AG10803 (cell line): ENCODE results near the gene GNAS.

ENCODE experiments used
- DNase-seq: peaks from one replicate; pipeline ENCODE4 v3.0.0; 2010; ENCODE audit warnings: low read depth
- H3K4me3 ChIP-seq: 2 replicates; pipeline ENCODE4 v1.5.1; 2011; ENCODE audit warnings: mild to moderate bottlenecking, low read length, control low read depth
- CTCF ChIP-seq: conservative IDR thresholded peaks from 2 replicates; pipeline ENCODE4 v1.5.1; 2011; ENCODE audit warnings: mild to moderate bottlenecking, low read length, control low read depth, inconsistent platforms

The GNAS gene

GRCh38 chr20:58838174-58838573, 14.3 kb upstream of the GNAS start:
- no peak for DNase-seq
- H3K4me3 ChIP-seq = no peak overlapping the region
- no peak for TF ChIP-seq CTCF

GRCh38 chr20:58839474-58839874, 13.0 kb upstream of the GNAS start:
- peak; percentile 23 for TF ChIP-seq CTCF
- no peak for DNase-seq
- no peak overlapping the region for H3K4me3 ChIP-seq

GRCh38 chr20:58839991-58840747, 12.3 kb upstream of the GNAS start:
- no peak overlapping the region for H3K4me3 ChIP-seq
- DNase-seq = no peak
- no peak for TF ChIP-seq CTCF

GRCh38 chr20:58840816-58841538, 11.5 kb upstream of the GNAS start:
- TF ChIP-seq CTCF = no peak
- no peak overlapping the region for H3K4me3 ChIP-seq
- DNase-seq = no peak

GRCh38 chr20:58841539-58842264, 10.8 kb upstream of the GNAS start:
- DNase-seq = no peak
- no peak overlapping the region for H3K4me3 ChIP-seq

GRCh38 chr20:58842276-58842675, 10.2 kb upstream of the GNAS start:
- no peak for TF ChIP-seq CTCF
- no peak for DNase-seq
- no peak overlapping the region for H3K4me3 ChIP-seq

More at GRCh38 chr20:58841539-58842264, 10.8 kb upstream of the GNAS start:
- TF ChIP-seq CTCF = no peak
